ENCODE data around the gene SLC16A3. TPM values are rescaled to one million over a fixed set of nuclear protein-coding genes. Genes with fewer than 3 reads are reported as not detected.

SLC16A3 gene
- polyA plus RNA-seq, 3 donors, result 26.3 to 103 (median 35.3) TPM

DNA sequence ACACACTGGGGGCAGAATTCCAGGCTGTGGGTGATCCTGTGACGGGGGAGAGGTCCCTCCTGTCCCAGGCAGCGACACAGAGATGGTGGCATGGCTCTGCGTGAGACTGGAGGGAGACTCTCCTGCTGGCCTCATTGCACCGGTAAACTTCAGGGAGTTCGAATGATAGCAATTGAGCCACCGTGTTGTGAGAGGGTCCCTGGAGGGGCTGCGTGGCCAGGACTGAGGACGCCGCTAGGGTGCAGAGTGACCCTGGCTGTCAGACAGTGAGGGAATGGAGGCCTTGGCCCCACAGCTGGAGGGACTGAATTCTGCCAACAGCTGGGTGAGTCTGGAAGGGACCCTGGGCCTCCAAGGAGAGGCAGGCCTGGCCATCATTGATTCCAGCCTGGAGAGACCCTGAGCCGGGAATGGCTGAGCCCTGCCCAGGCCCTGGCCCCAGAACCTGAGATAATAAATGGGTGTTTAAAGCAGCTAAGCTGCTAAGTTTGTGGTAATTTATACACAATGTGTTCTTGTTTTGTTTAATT, 48.8 kb upstream of the SLC16A3 start:
- Histone ChIP-seq H3K27me3 (ENCODE audit: control insufficient read depth in 2 of 2, insufficient read depth in 2 of 2, low read length in 2 of 2) (no peaks in the 10 kb centered on the region), H3K4me2 (replicated peaks; ENCODE audit: extremely low read depth, low read length, poor library complexity, severe bottlenecking) (no peak overlapping the region), H3K4me3 (replicated peaks in 1 of 3; ENCODE audit: low read depth in 2 of 3, low read length in 3 of 3) (no peak overlapping the region), H4K20me1 (ENCODE audit: insufficient read depth, low read length) (no peaks in the 10 kb centered on the region), H3K36me3 (replicated peaks in 1 of 2; ENCODE audit: control insufficient read depth in 1 of 2, insufficient read depth in 2 of 2, low read length in 2 of 2) (peaks cover 15 to 24% of the 10 kb centered on the region in 2 donors), H3K79me2 (ENCODE audit: insufficient read depth, low read length) (no peaks in the 10 kb centered on the region), H3K27ac (ENCODE audit: low read depth in 1 of 2, low read length in 2 of 2) (no peak overlapping the region), H3K9ac (ENCODE audit: insufficient read depth, low read length, poor library complexity, severe bottlenecking) (no peak overlapping the region), H3K9me3 (replicated peaks in 1 of 2; ENCODE audit: control insufficient read depth in 1 of 2, insufficient read depth in 1 of 2, low read length in 2 of 2) (no peaks in the 10 kb centered on the region), H2AFZ (ENCODE audit: insufficient read depth, low read depth, low read length, poor library complexity, severe bottlenecking) (no peak overlapping the region), H3K4me1 (ENCODE audit: control insufficient read depth in 1 of 2, insufficient read depth in 2 of 2, low read length in 2 of 2) (no peaks in the 10 kb centered on the region)
- peak overlapping the region in 3 of 7 donors; percentile 35 to 73 (median 49) for H3K27ac Mint-ChIP-seq
- WGBS (ENCODE audit: insufficient coverage), result 99% methylated on average over 9 of the region's 10 CpGs
- H3K9me3 Mint-ChIP-seq, result no peaks in the 10 kb centered on the region
- no peaks in the 10 kb centered on the region for H3K4me1 Mint-ChIP-seq
- no peak for TF ChIP-seq CTCF (IDR thresholded peaks at IDR 0.05)
- H3K36me3 Mint-ChIP-seq, result peaks cover 38 to 44% of the 10 kb centered on the region in 2 donors
- no peak for DNase-seq
- peaks cover 0 to 2% (median 0%) of the 10 kb centered on the region in 3 donors for H3K27me3 Mint-ChIP-seq (ENCODE audit: low read depth in 3 of 3)
- no peak overlapping the region for H3K4me3 Mint-ChIP-seq
- intact Hi-C loops (cut with micrococcal nuclease), result no loop called here

- Histone ChIP-seq H3K4me1 (ENCODE audit: control insufficient read depth in 1 of 2, insufficient read depth in 2 of 2, low read length in 2 of 2) (no peaks in the 10 kb centered on the region), H3K79me2 (ENCODE audit: insufficient read depth, low read length) (no peaks in the 10 kb centered on the region), H3K9ac (ENCODE audit: insufficient read depth, low read length, poor library complexity, severe bottlenecking) (no peak overlapping the region), H4K20me1 (ENCODE audit: insufficient read depth, low read length) (no peaks in the 10 kb centered on the region), H2AFZ (ENCODE audit: insufficient read depth, low read depth, low read length, poor library complexity, severe bottlenecking) (no peak overlapping the region), H3K4me2 (replicated peaks; ENCODE audit: extremely low read depth, low read length, poor library complexity, severe bottlenecking) (no peak overlapping the region), H3K4me3 (replicated peaks in 1 of 3; ENCODE audit: low read depth in 2 of 3, low read length in 3 of 3) (no peak overlapping the region), H3K36me3 (replicated peaks in 1 of 2; ENCODE audit: control insufficient read depth in 1 of 2, insufficient read depth in 2 of 2, low read length in 2 of 2) (peaks cover 15 to 24% of the 10 kb centered on the region in 2 donors), H3K9me3 (replicated peaks in 1 of 2; ENCODE audit: control insufficient read depth in 1 of 2, insufficient read depth in 1 of 2, low read length in 2 of 2) (no peaks in the 10 kb centered on the region), H3K27me3 (ENCODE audit: control insufficient read depth in 2 of 2, insufficient read depth in 2 of 2, low read length in 2 of 2) (no peaks in the 10 kb centered on the region), H3K27ac (ENCODE audit: low read depth in 1 of 2, low read length in 2 of 2) (no peak overlapping the region)
- H3K36me3 Mint-ChIP-seq, result peaks cover 34 to 45% of the 10 kb centered on the region in 2 donors
- H3K9me3 Mint-ChIP-seq, result no peaks in the 10 kb centered on the region
- H3K4me3 Mint-ChIP-seq, result no peak overlapping the region
- H3K27ac Mint-ChIP-seq, result no peak overlapping the region
- H3K27me3 Mint-ChIP-seq (ENCODE audit: low read depth in 3 of 3), result peaks cover 0 to 2% (median 0%) of the 10 kb centered on the region in 3 donors
- intact Hi-C loops (cut with micrococcal nuclease), result no loop called here
- 98% methylated on average over 29 of the region's 31 CpGs for WGBS (ENCODE audit: insufficient coverage)
- no peak for TF ChIP-seq CTCF (IDR thresholded peaks at IDR 0.05)
- no peaks in the 10 kb centered on the region for H3K4me1 Mint-ChIP-seq
- DNase-seq, result no peak
These were observed 47.9 kb upstream of the SLC16A3 start for GRCh38 chr17:82180776-82181528.
